ENCODE results near the gene SIK2.

Gene SIK2

GRCh38 chr11:111729831-111730311, 127.6 kb downstream of the SIK2 start:
- no peak for DNase-seq (ENCODE audit: low read depth in 2 of 2)

GRCh38 chr11:111730871-111731591, 128.8 kb downstream of the SIK2 start:
- no peak for DNase-seq (ENCODE audit: low read depth in 2 of 2)

- no peak for DNase-seq (ENCODE audit: low read depth in 2 of 2)
Measured at GRCh38 chr11:111731821-111732220, 129.6 kb downstream of the SIK2 start.

DNA sequence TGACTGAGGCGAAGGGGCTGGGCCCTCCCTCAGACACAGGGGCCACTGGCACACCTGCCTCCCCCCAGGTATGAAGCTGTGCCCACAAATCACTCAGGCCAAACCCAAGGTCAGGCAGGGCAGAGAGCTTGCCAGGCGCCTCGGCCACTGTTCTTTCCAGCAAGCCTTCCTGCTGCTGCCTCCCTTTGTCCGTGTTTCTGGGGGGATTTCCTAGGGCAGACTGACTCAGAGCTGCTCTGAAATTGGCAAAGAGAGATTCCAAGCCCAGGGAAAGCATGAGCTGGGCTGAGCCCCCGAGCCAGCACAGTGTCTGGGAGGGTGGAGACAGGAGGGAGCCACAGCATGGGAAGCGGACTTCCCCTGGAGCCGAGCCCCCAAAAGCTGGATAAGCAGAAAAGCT, 130.8 kb downstream of the SIK2 start:
- DNase-seq (ENCODE audit: low read depth in 2 of 2): no peak

GRCh38 chr11:111733611-111734088, 131.4 kb downstream of the SIK2 start:
- DNase-seq (ENCODE audit: low read depth in 2 of 2): no peak

DNA sequence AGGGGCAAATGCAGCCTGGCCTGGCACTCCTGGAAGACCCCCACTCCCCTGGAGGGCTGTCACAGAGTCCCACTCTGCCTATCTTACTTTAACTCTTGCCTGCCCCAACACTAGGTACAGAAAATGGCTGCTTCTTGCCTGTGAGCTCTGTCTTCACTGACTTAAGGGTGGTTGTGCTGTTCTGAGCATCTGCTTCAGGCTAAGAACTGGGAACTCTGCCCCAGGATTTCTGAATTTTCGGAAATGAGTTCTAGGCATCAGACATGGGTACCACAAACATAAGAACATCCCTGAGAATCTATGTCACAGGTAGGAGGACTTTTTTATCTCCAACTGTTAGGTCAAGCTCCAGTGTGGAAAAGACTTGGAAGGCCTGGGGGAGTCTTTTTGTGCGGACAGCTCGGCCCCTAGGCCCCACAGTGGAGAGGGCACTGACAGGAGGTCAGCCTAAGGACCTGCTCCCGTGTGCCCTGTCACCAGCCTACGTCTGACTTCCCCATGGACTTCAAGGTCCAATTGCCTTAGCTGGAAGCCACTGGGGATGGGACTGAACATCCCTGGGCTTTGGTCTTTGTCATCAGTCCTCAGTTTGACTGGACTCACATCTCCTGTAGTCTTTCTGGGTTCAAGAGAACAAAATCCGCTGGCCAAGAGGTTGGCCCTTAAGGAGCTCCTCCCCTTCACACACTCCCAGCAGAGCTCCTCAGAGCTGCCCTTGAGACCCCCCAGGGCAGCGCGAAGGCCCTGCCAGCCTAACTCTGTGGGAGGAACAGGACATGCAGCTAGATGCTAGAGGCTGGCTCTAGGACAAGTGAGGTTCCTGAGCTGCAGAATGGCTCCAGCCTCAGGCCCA, 132.1 kb downstream of the SIK2 start:
- no peak for DNase-seq (ENCODE audit: low read depth in 2 of 2)

- DNase-seq (ENCODE audit: low read depth in 2 of 2): no peak
Measured at GRCh38 chr11:111734954-111735261, 132.7 kb downstream of the SIK2 start.

- DNase-seq (ENCODE audit: low read depth in 2 of 2): no peak
Measured at GRCh38 chr11:111735262-111736116, 133.2 kb downstream of the SIK2 start.

- no peak for DNase-seq (ENCODE audit: low read depth in 2 of 2)
Measured at GRCh38 chr11:111736181-111736590, 133.9 kb downstream of the SIK2 start.

DNA sequence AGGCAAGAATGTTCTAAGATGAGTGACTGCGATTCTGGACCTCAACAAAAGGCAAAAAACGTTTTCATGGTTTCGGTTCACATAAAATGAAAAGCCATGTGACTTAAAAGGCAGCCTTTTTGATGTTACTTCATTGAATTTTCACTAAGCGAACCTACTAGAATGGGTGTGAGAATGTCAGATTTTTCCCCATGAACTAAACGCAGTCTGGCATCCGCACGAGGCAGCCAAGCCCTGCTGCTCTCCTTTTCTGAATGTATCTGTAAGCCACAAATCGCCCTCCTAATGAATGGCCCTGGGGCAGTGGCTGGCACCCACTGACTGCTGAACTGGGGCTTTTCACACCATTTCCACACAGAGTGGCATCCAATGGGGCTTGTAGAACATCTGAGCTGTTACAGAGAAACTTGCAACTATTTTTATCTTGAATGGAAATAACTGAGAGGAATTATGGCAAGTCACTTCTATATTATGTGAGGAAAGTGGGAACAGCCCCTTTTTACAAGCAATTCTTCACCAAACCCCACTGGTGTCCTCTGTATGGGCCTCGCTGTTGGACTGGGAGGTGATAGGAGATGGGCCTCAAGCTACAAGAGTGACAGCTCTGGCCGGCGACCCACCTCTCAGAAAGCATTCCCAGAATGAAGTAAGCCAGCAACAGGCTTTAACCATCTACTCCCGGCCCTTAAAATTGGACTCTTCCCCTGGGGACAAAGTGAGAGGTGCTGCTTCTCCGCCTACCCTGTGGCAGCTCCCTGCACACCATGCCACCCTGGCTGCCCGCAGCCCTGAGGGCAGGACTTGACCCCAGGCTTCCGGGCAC, 134.6 kb downstream of the SIK2 start:
- DNase-seq (ENCODE audit: low read depth in 2 of 2): no peak

DNA sequence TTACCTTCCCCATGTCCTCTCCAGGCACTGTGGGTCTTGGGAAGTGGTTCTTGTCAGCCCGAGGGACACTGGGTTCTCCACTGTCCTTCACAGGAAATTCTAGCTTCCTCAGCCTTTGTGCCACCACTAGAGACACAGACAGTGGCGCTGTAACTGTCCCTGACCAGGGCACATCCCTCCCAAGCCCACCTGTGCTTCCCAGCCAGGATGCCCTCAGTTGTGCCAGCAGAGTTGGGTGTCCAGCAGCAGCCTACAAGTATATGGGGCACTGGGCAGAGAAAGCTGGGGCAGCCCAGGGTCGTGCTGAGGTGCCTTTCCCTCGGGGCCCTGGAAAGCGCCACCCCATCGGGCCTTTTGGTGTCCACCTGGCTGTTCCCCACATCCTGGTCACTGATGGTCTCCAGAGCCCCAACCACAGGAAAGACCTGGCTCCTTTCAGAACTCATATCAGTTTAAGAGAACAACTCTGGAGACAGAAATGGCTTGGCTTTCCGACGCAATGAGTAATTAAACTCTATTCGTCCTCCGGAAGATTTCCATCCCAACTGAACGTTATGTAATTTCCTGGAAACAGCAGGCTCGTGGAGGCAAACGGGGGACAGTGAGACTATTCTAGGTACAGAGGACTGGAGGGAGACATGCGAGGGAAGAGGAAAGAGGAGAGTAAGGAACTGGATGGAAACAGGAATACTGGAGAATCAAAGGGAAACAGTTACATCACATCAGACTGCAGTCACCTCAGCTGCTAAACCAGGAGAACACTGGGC, 135.4 kb downstream of the SIK2 start:
- DNase-seq (ENCODE audit: low read depth in 2 of 2): no peak

DNA sequence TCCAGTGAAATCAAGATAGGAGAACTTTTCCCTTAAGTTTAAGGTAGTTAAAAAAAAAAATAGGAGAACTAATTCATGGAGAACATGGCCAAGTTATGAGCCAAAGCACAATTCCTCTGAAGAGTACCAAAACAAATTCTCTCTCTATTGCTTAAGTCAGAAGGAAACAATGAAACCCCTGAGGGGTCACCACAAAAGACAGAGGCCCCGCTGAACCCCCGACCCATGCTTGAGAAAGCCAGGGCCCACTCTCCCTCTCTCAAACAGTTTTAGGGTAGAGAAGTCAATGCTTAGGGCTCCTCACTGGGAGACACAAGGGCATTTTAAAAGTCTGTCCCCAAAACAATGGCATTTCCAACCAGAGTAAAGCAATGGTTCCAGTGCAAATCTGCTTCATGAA, 137.1 kb downstream of the SIK2 start:
- DNase-seq (ENCODE audit: low read depth in 2 of 2): no peak

GRCh38 chr11:111741751-111742150, 139.5 kb downstream of the SIK2 start:
- no peak for DNase-seq (ENCODE audit: low read depth in 2 of 2)

GRCh38 chr11:111743700-111744099, 141.5 kb downstream of the SIK2 start:
- DNase-seq (ENCODE audit: low read depth in 2 of 2): no peak

- DNase-seq (ENCODE audit: low read depth in 2 of 2): no peak
Measured at GRCh38 chr11:111745719-111746504, 143.7 kb downstream of the SIK2 start.

DNA sequence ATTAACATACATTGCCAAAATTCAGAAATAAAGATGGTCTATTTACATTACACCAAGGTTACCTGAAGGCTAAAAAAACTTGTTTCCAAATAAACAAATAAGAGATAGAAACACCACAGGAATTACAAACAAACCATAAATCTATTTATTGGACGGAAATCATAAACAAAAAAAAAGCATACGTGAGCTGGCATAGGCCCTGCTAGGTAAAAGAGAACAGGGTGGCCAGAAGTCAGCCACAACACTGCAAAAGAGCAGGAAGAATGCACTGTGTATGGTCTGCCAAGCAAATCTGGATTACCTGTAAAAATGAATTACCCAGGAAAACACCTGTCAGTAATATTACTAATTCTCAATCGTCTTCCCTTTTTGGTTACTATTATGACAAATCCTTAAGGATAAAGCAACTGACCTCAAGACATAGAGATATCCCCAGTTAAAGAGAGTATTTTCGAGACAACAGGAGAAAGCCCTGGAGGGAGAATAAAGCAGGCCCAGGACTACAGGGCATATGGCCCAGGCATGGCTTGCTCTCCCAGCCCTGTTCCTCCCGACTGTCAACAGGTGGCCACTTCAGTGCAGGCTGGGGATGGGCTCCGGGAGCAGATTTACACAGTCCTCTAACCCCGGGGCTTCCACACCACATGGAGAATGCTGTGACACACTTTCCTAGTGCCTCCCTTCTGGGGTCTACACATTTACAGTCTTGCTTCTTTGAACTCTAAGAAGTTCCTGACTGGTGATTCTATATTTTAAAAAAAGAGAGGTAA, 146.0 kb downstream of the SIK2 start:
- DNase-seq (ENCODE audit: low read depth in 2 of 2): no peak

DNA sequence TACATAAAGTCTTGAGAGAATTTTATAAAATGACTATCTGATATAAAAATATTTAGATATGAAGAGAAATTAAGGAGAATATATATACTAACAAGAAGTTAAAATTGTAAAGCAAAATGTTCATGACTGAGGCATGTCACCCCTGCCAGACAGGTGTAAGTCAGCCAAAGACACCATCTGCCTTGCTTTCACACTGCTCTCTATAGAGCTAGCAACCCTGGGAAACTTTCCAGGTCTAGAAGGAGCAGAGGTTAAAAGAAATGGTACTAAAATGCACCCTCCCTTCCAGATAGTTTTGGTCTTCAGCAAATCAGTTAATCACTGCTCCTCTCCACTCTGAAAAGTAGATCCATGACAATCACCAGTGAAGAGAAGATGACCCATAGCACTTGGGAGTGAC, 147.4 kb downstream of the SIK2 start:
- DNase-seq (ENCODE audit: low read depth in 2 of 2): no peak

DNA sequence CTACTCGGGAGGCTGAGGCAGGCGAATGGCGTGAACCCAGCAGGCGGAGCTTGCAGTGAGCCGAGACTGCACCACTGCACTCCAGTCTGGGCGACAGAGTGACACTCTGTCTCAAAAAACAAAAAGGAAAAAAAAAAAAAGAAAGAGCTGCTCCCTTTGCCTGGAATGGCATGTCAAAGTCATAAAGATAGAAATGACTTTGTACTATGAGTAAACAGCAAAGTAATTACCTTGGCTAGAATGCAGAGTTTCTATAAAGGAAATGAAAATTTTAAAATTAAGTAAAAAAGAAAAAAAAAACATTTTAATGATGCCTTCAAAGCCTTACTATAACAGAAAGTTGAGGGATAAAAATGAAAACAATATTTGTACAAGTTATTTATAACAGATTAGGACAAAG, 153.8 kb downstream of the SIK2 start:
- no peak for DNase-seq (ENCODE audit: low read depth in 2 of 2)

- DNase-seq (ENCODE audit: low read depth in 2 of 2): no peak
Measured at GRCh38 chr11:111759376-111759775, 157.1 kb downstream of the SIK2 start.
